ENCODE data around the gene BCAN.

DNA sequence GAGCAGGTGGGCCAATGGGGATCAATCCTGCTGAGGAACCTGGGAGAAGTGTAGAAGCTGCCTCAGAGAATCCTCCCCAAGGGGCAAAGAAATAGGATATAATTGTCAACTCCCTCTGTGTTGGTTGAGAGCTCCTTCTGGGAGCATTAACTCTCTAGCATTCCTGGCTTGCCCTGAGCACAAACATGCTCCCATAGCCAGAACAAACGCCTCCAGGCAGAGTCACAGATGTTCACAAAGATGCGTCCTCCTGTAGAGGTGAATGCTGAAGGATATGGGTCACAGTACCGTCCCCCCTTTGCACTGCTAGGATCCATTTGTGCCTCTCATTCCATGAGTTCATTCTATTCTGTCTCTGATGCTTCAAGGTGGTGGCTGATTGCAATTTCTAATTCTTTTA lies 9.6 kb upstream of the BCAN start:
- TF ChIP-seq, protein P1, sequence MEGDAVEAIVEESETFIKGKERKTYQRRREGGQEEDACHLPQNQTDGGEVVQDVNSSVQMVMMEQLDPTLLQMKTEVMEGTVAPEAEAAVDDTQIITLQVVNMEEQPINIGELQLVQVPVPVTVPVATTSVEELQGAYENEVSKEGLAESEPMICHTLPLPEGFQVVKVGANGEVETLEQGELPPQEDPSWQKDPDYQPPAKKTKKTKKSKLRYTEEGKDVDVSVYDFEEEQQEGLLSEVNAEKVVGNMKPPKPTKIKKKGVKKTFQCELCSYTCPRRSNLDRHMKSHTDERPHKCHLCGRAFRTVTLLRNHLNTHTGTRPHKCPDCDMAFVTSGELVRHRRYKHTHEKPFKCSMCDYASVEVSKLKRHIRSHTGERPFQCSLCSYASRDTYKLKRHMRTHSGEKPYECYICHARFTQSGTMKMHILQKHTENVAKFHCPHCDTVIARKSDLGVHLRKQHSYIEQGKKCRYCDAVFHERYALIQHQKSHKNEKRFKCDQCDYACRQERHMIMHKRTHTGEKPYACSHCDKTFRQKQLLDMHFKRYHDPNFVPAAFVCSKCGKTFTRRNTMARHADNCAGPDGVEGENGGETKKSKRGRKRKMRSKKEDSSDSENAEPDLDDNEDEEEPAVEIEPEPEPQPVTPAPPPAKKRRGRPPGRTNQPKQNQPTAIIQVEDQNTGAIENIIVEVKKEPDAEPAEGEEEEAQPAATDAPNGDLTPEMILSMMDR (IDR thresholded peaks at IDR 0.05), result no peak
- TF ChIP-seq POLR2A (IDR thresholded peaks at IDR 0.05), result no peak
